Nephron progenitor cell (in vitro differentiated cells): ENCODE results near the gene LCNL1.

Experiments
- DNase-seq: peaks from one replicate; pipeline ENCODE4 v3.0.0; 2021
- H3K27ac Mint-ChIP-seq: 2 replicates; pipeline ENCODE4 v1.8.0; 2021; ENCODE audit warnings: mild to moderate bottlenecking, moderate library complexity, mixed read lengths
- H3K27me3 Mint-ChIP-seq: 2 replicates; pipeline ENCODE4 v1.8.0; 2021; ENCODE audit warnings: mild to moderate bottlenecking, low read depth, mixed read lengths; ENCODE audit not compliant: poor library complexity
- H3K36me3 Mint-ChIP-seq: 2 replicates; pipeline ENCODE4 v1.8.0; 2021; ENCODE audit warnings: low read depth, mixed read lengths
- H3K4me1 Mint-ChIP-seq: 2 replicates; pipeline ENCODE4 v1.8.0; 2021; ENCODE audit warnings: mixed read lengths
- H3K4me3 Mint-ChIP-seq: 2 replicates; pipeline ENCODE4 v1.8.0; 2021; ENCODE audit warnings: mild to moderate bottlenecking, moderate library complexity, mixed read lengths
- H3K9me3 Mint-ChIP-seq: 2 replicates; pipeline ENCODE4 v1.8.0; 2021; ENCODE audit warnings: mild to moderate bottlenecking, moderate library complexity, mixed read lengths
- TF ChIP-seq, protein P1 (sequence below): fragments of 200-600 bp; sonication (generic); IDR thresholded peaks from 2 replicates; pipeline ENCODE4 v1.5.0; 2021; ENCODE audit warnings: antibody characterized with exemption

The LCNL1 gene

DNA sequence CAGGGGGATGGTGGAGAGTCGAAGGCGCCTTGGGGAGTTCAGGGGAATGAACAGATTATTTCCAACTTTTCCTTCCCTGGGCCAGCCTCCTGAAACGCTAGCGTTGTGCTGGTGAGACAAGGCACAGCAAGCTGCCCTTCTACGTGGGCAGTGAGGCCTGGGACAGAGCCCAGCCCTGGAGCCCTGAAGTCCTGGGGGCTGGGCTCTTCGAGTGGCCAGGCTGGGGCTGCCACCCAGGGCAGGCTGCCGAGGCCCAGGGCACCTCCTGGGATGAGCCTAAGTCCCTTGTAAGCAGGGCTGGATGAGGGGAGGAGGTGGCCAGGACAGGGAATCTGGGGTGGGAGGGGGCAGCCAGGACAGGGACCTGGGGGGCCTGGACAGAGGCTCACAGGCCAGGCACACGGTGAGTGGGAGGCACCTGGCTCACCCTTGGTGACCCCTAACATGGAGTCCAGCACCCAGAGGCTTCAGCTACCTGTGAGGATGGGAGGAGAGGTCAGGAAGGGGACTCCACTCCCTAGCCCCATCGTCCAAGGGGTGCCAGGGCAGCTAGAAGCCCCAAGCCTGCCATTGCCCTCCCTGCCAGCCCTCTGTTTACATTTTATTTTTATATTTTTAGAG lies 32.0 kb upstream of the LCNL1 start:
- Mint-ChIP-seq H3K4me3 (peak overlapping the region; percentile 76), H3K27ac (no peak overlapping the region), H3K36me3 (no peaks in the 10 kb centered on the region), H3K9me3 (no peaks in the 10 kb centered on the region), H3K27me3 (peaks cover 24% of the 10 kb centered on the region), H3K4me1 (no peaks in the 10 kb centered on the region)
- TF ChIP-seq, protein P1, sequence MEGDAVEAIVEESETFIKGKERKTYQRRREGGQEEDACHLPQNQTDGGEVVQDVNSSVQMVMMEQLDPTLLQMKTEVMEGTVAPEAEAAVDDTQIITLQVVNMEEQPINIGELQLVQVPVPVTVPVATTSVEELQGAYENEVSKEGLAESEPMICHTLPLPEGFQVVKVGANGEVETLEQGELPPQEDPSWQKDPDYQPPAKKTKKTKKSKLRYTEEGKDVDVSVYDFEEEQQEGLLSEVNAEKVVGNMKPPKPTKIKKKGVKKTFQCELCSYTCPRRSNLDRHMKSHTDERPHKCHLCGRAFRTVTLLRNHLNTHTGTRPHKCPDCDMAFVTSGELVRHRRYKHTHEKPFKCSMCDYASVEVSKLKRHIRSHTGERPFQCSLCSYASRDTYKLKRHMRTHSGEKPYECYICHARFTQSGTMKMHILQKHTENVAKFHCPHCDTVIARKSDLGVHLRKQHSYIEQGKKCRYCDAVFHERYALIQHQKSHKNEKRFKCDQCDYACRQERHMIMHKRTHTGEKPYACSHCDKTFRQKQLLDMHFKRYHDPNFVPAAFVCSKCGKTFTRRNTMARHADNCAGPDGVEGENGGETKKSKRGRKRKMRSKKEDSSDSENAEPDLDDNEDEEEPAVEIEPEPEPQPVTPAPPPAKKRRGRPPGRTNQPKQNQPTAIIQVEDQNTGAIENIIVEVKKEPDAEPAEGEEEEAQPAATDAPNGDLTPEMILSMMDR = no peak
- no peak for DNase-seq

DNA sequence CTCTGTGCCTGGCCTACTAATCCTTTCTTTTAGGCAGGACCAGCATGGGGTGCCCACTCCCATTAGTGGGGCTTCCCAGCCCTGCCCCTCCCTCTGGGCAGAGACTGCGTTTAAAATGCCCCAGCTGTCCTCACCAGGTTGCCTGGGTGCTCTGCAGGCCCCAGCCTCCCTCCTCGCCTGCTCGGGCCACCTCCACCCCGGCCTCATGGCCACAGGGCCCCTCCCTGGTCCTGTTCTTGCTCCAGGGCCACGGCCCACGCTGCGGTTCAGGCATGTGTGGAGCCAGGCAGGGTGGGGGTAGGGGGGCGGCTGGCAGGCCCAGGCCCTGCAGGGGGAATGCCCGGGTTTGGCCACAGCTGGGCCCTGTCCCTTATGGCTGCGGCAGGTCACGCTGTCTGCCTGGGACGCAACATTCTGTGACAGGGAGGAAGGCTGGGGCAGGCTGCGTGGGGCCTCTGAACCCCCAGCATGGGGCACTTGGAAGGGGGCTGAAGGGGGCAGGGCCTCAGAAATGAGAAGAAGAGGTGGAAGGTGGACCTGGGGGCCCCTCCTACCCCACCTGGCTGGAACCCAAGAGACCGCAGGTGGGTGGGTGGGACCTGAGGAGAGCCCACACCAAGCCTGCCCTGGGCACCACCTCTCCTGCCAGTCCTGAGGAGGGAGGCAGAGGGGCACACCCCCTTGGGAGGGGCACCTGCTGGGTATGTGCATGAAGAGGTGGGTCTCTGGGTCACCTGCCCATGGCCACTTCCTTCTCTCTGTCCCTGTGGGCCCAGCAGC lies 31.1 kb upstream of the LCNL1 start, which contains the start of gene LCN12:
TSS of gene LCN12 (plus strand) at position 733 of the 780 bp plus-strand sequence. CDS start 55 bp downstream, outside the sequence.
- H3K27me3 Mint-ChIP-seq = peaks cover 30% of the 10 kb centered on the region
- TF ChIP-seq, protein P1 = no peak
- no peak within 1 kb of the TSS for H3K4me3 Mint-ChIP-seq

DNA sequence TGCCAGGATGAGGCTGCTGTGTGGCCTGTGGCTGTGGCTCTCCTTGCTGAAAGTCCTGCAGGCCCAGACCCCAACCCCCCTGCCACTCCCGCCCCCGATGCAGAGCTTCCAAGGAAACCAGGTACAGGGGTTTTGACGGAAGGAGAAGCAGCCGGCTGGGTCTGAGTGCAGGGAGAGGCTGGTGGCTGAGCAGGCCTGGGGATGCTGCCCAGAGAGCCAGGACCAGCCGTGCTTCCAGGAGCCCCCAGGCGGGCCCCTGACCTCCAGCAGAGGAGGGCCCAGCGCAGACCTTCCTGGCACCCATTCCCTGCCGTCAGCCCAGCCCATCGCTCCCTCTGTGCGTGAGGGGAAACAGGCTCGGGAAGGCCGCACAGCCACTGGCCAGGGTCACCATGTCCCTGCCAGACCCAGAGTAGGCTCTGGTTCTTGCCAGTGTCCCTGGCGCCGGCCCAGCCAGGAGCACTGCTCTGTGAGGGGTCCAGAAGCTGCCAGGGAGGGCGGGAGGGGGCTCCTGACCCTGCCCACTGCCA lies 30.4 kb upstream of the LCNL1 start:
- peak; percentile 3 for DNase-seq
- H3K4me3 Mint-ChIP-seq = no peak overlapping the region
- no peak overlapping the region for H3K27ac Mint-ChIP-seq
- no peaks in the 10 kb centered on the region for H3K4me1 Mint-ChIP-seq
- peaks cover 30% of the 10 kb centered on the region for H3K27me3 Mint-ChIP-seq
- TF ChIP-seq, protein P1 = no peak
- H3K9me3 Mint-ChIP-seq = peaks cover 9% of the 10 kb centered on the region
- H3K36me3 Mint-ChIP-seq = no peaks in the 10 kb centered on the region

More for the DNA sequence above, 31.1 kb upstream of the LCNL1 start, which contains the start of gene LCN12:
- peak; percentile 2 for DNase-seq
- no peaks in the 10 kb centered on the region for H3K36me3 Mint-ChIP-seq
- peaks cover 7% of the 10 kb centered on the region for H3K9me3 Mint-ChIP-seq
- no peak within 1 kb of the TSS for H3K27ac Mint-ChIP-seq
- no peaks in the 10 kb centered on the region for H3K4me1 Mint-ChIP-seq

DNA sequence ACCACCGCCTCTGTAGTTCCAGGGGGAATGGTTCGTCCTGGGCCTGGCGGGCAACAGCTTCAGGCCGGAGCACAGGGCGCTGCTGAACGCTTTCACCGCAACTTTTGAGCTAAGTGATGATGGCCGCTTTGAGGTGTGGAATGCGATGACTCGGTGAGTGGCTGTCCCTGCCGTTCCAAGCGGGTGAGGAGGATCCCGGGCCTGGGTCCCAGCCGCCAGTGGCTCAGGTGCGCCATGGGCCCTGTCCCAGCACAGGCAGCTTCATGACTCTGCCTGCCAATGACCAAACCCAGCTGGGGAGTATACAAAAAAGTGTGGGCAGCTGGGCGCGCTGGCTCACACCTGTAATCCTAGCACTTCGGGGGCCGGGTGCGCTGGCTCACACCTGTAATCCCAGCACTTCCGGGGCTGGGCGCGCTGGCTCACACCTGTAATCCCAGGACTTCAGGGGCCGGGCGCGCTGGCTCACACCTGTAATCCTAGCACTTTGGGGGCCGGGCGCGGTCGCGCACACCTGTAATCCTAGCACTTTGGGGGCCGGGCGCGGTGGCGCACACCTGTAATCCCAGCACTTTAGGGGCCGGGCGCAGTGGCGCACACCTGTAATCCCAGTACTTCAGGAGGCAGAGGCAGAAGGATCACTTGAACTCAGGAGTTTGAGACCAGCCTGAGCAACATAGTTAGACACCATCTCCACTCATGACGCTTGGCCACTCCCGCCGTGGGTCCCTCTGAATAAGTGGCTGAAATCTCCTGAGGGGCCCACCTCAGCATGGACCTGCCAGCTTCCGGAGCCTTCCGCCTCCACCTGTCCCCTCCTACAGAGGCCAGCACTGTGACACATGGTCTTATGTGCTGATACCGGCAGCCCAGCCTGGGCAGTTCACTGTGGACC lies 29.7 kb upstream of the LCNL1 start:
- Mint-ChIP-seq H3K27ac (no peak overlapping the region), H3K4me1 (no peaks in the 10 kb centered on the region), H3K36me3 (no peaks in the 10 kb centered on the region), H3K27me3 (peaks cover 32% of the 10 kb centered on the region), H3K9me3 (peaks cover 9% of the 10 kb centered on the region), H3K4me3 (no peak overlapping the region)
- TF ChIP-seq, protein P1 = no peak
- DNase-seq = peak; percentile 8

DNA sequence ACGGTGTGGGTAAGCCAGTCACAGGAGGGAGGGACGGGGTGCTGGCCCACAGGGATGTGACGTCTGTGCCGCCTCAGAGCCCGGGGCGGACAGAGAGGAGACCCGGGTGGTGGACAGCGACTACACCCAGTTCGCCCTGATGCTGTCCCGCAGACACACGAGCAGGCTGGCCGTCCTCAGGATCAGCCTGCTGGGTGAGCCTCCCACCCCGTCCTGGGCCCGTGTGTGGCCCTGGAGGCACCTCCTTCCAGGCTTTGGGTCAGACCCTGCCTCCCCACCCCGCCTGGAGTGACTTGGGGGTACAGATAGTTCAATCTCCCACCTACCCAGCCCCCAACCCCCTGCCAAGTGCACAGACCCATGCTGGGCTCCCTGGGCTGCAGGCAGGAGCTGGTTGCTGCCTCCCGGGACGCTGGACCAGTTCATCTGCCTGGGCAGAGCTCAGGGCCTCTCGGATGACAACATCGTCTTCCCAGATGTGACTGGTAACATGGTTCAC lies 29.0 kb upstream of the LCNL1 start:
- Mint-ChIP-seq H3K27me3 (peaks cover 26% of the 10 kb centered on the region), H3K27ac (no peak overlapping the region), H3K9me3 (peaks cover 9% of the 10 kb centered on the region), H3K36me3 (no peaks in the 10 kb centered on the region), H3K4me1 (no peaks in the 10 kb centered on the region), H3K4me3 (no peak overlapping the region)
- DNase-seq = peak; percentile 11
- TF ChIP-seq, protein P1 = no peak
